Left kidney (tissue), 8 donors: ENCODE data around the gene SLC38A10. TPM values are rescaled to one million over a fixed set of nuclear protein-coding genes. Genes with fewer than 3 reads are reported as not detected.

Experiments used
- DNase-seq: peaks from one replicate; pipeline ENCODE4 v3.0.0-alpha.2; 2013
- long read RNA-seq, 8 donors: transcript quantifications; one replicate each; lab custom pipeline, GENCODE V29; 2026
- polyA plus RNA-seq: library from polyadenylated mRNA; unstranded; fragments of 120-200 nt; gene quantifications from one replicate; pipeline ENCODE4 v1.2.1, GENCODE V29; 2013; ENCODE audit not compliant: insufficient read length

The SLC38A10 gene
- polyA plus RNA-seq, result 56.3 TPM
- long read RNA-seq, donor 1, full-length matches to known transcripts, result 14 of 22 reads
- long read RNA-seq, donor 1, partial matches to known transcripts, result 8 of 22 reads
- long read RNA-seq, donor 1, other reads (novel, unspliced or antisense), result 0 of 22 reads
- long read RNA-seq, donor 2, full-length matches to known transcripts, result 14 of 14 reads
- long read RNA-seq, donor 2, partial matches to known transcripts, result 0 of 14 reads
- long read RNA-seq, donor 2, other reads (novel, unspliced or antisense), result 0 of 14 reads
- long read RNA-seq, donor 3, full-length matches to known transcripts, result 8 of 13 reads
- long read RNA-seq, donor 3, partial matches to known transcripts, result 5 of 13 reads
- long read RNA-seq, donor 3, other reads (novel, unspliced or antisense), result 0 of 13 reads
- long read RNA-seq, donor 4, partial matches to known transcripts, result 0 of 2 reads
- long read RNA-seq, donor 4, other reads (novel, unspliced or antisense), result 0 of 2 reads
- long read RNA-seq, donor 5, full-length matches to known transcripts, result 16 of 16 reads
- long read RNA-seq, donor 5, partial matches to known transcripts, result 0 of 16 reads
- long read RNA-seq, donor 5, other reads (novel, unspliced or antisense), result 0 of 16 reads
- long read RNA-seq, donor 6, full-length matches to known transcripts, result 14 of 14 reads
- long read RNA-seq, donor 6, partial matches to known transcripts, result 0 of 14 reads
- long read RNA-seq, donor 6, other reads (novel, unspliced or antisense), result 0 of 14 reads
- long read RNA-seq, donor 7, full-length matches to known transcripts, result 19 of 19 reads
- long read RNA-seq, donor 7, partial matches to known transcripts, result 0 of 19 reads
- long read RNA-seq, donor 7, other reads (novel, unspliced or antisense), result 0 of 19 reads
- long read RNA-seq, donor 8, full-length matches to known transcripts, result 7 of 7 reads
- long read RNA-seq, donor 8, partial matches to known transcripts, result 0 of 7 reads
- long read RNA-seq, donor 8, other reads (novel, unspliced or antisense), result 0 of 7 reads

- DNase-seq, result peak; percentile 85
Measured at GRCh38 chr17:81295031-81295675, at the start of gene SLC38A10. Gene SLC38A10, minus strand, starts transcription at chr17:81295307. Its CDS starts 386 bp downstream, at chr17:81294921.

DNA sequence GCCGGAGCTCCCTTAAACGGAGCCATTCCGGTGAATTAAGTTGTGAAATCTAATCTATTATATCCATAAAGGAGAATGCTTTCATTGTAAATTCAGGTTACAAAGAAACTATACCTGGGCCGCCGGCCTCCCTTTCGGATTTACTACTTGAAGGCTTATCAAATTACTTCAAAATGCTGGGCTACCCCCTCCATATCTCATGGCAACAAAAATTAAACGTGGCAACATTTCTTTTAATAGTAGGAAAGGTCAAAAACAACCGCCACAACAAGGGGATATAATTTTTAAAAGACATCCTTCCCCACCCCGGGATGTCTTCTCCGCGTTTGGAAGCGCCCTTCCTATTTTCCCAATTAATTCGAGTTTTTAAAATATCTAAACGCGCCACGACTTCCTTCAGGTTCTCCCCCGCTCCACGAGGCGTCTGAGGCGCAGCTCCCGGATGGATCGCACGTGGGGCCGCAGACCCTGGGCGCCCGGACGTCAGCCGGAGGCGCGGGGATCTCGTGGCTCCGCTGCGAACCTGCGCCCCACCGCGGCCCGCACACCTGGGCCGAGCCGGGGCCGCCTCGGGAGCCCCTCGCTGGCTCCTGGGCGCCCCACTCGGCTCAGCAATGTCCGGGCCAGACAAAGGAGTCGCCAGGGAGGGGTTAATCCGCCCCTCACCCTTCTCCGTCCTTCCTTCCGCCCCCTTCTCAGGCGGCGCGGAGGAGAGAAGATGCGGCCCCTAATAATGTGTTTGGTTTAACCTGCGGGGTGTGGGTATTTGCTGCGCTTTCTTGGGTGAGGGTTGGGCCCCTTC is 47.4 kb upstream of the SLC38A10 start:
- DNase-seq, result peak; percentile 63

DNA sequence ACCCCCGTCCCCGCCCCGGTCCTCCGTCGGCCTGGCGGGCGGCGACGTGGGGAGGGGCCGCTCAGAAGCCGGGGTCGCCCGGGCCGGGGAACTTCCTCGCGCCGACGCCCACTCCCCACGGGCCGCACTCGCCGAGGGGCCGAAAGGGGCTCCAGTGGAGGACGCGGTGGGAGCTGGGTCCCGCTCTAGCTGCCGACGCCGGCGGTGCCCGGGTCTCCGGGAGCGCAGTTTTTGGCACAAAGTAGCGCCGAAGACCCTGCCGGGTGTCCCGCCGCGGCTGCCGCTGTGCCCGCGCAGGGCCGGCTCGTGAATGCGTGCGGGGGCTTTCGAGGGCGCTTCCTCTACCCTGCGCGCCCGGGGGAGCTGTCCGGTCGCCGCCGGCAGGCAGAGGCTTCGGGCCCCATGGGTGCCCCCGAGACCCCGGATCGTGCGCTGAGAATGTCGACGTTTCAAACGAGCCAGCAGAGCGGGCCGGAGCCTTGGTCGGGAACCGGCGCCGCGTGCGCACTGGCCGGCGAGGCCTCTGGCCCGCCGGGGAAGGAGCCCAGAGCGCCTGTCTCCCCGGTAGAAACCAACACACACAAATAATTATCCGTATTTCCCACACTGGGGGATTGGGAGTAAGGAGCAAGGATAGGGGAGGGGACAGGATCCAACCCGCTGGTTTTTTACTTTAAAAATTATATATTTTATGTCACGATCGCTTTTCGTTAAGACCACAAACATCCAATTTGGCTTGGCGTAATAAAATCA is 46.6 kb upstream of the SLC38A10 start:
- no peak for DNase-seq

DNA sequence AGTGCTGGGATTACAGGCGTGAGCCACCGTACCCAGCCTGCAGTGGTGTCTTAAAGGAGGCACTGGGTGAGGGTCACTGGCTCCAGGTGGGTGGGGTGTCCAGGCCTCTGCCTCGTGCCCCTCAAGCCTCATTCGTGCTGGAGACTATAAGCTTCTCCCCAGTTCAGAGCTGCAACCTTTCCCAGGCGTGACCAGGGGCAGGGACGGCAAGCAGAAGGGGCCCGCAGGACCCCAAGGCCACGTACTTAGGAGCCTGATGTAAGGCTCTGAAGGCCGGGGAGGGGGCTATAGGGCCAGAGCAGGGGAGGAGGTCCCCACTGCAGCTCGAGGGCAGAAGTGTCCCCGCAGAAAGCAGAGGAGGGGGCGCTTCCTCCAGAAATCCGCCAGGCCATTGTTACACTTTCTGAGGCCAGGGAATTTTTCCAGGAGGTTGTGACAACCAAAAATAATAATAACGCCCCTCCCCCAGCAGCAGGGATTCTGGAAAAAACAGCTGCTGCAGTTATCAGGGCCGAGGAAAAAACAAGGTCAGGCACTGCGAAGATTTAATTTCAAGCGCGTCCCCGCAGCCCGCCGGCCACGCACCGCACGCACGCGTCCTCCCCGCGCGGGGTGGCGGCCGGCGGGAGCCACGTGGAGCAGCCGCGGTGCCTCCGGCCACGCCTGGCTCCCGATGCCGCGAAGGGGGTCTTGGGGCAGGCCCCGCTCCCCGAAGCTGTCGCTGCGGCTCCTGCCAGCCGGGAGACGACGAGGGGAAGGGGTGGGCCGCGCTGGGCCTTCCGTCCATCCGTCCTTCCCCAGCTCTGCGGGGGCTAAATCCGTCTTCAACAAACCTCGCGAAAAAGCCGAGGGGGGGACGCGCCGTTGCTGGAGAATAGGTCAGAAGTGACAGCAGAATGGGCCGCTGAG is 45.8 kb upstream of the SLC38A10 start:
- DNase-seq, result no peak

- peak; percentile 82 for DNase-seq
Measured at GRCh38 chr17:81339534-81340296, 44.6 kb upstream of the SLC38A10 start.

- no peak for DNase-seq
Measured at GRCh38 chr17:81339191-81339533, 44.1 kb upstream of the SLC38A10 start.

DNA sequence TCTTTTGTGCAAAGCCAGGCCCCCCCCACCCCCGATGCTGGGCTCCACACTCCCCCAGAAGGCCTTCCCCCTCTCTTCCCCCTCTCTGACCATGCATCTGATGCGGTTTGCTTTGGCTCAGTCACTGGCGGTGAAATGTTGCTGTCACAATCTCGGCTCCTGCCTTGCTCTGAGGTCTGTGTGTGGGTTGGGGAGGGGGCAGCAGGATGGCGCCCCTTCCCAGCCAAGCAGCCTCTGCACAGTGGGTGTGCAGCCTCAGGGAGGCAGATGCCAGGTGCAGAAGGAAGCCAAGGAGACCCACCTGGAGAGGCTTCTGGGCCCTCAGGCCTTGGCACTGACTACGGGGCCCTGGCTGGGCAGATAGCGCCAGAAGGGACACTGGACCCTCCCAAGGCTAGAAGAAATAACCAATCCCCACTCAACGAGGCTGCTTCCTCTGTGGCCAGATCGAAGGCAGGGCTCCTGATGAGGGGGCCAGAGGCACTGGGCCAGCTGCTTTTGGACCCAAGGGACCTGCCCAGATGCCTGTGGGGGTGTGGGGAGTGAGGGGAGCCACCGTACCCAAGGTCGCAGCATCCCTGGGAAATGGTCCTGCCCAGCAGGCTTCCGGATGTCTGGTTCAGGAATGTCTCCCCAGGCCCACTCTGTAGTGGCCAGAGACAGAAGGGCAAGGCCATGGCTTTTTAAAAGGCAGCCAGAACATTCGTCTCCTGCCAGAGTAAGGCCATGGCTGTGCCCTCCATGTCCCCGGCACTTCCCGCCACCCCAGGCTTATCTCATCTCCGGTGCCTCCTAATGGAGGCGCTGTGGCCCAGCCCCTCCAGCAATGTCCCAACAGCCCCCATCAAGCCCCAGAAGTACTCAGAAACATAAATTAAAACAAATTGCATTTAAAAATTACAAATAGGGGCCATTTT is 43.4 kb upstream of the SLC38A10 start:
- no peak for DNase-seq

DNA sequence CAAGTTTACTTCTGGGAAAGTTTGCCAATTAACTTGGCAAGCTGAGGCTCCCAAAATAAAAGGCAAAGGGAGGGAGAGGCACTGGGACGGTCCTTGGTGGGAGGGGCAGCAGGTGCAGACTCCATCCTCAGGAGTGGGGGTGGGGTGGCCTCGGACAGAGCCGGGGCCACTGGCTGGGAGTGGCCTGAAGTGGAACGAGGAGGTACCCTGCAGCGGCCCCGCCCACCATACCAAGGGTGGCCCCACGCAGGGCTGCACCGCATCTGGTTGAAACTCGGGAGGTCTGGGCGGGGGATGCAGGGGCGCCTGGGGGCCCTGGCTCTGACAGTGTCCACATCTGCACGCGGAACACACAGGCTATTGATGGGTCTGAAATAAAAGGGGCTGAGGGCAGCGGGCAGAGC is 42.4 kb upstream of the SLC38A10 start:
- no peak for DNase-seq

DNA sequence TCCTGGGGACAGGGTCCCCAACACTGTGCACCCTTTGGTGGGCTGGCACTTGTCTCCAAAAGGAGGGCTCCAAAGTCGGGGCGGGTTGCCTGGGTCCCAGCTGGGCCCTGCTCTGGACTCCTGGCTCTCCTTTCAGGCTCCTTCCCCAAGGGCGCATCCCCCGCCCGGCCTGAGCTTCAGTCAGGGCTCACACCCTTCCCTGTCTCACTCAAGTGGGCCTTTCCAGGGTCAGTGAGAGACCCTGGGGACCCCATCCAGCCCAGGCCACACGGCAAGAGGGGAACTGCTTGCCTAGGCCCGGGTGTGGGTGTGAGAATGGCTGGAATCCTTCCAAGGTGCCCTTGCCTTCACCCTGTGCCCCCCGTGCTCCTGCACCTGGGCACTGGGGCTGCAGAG is 41.8 kb upstream of the SLC38A10 start:
- no peak for DNase-seq

DNA sequence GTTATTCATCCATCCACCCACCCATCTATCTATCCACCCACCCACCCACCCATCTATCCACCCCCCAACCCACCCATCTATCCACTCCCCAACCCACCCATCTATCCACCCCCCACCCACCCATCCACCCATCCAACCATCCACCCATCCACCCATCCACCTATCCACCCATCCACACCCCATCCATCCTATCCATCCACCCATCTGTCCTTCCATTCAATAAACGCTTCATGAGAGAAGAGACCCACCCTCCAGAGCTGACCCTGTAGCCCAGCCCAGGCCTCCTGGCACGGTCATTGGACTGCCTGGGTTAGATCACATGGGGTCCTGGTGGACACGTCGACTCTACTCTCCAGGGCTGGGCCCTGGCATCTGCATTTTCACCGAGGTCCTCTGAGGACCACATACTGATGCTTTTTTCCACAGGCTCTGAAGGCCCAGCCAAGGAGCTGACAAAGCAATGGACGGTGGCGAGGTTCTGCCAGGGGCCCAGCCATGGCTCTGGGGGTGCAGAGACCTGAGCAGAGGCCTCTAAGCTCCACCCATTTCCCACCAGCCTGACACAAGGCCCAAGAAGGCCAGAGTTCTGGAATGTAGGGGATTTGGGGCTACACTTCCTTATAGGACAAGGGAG is 41.3 kb upstream of the SLC38A10 start:
- no peak for DNase-seq

DNA sequence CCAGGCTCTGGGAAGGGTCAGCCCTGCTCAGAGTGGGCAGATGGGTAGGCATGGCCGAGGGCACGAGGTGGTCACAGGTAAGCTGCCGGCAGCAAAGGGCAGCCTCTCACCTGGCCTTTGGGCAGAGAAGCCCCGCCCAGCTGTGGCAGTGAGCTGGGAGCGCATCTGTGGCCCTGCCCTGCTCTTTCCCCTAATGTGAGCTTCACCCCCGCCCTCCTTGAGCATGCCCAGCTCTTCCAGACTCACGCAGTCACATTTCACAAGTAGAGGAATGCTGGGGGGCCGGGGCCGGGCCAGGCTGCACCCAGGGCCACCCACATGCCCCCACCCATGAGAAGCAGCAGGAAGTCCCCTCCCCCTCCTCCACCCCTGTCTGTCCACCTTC is 40.7 kb upstream of the SLC38A10 start:
- no peak for DNase-seq

- DNase-seq, result no peak
Measured at GRCh38 chr17:81334987-81335772, 40.1 kb upstream of the SLC38A10 start.

DNA sequence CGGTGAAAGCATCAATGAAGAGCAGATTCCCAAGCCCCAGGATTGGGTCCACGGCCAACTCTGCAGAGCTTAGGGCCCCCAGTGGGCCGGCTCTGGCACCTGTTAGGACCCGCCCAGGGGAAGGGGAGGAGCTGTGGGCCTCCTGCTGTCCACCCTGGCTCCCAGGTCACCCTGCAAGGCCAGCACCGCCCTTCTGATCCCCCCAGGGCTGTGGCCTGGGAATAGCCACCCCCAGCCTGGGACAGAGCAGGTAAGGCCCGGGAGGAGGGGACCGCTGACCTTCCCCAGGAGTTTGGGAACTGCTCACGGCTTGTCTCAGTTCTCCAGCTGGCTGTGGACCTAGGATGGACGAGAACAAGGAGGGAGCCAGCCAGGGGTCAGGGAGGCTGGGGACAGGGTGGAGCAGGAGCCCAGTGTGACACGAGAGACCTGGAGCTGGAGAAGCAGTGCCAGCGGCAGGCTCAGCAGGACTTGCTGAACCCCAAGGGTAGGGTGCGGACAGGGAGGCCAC is 39.3 kb upstream of the SLC38A10 start:
- DNase-seq, result no peak

- DNase-seq, result no peak
Measured at GRCh38 chr17:81333616-81334368, 38.7 kb upstream of the SLC38A10 start.

DNA sequence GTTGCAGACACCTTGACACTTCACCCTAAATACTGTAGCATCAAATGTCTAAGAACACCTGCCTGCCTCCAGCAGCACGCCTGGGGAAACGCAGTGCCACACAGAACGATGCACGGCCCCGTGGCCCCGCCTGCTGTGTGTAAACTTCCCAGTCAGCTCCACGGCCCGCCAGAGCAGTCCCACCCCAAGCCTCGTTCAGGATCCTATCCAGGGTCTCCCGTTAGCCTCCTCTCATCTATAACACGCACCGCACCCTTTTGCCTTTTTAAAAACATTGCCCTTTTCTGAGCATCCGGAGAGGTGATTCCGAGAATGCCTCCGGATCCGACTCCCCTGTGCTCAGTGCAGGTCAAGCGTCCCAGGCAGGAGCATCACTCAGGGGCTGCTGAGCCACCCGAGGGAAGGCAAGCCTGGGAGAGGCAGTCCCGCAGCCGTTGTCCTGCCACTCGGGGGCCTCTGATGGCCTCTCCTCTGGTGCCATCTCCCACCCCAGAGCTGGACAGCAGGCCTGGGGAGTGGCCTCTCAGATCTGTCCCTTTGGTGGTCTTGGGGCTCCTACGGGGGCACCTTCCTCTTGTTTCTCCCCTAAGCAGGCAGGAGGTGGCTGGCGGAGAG is 37.9 kb upstream of the SLC38A10 start:
- DNase-seq, result no peak
